ENCODE results near the gene STAC2. TPM values are rescaled to one million over a fixed set of nuclear protein-coding genes. Genes with fewer than 3 reads are reported as not detected.

STAC2 gene
- total RNA-seq, 2 donors from 2014 or later, result 0.82 to 2.3 TPM

- Histone ChIP-seq H3K36me3 (no peaks in the 10 kb centered on the region), H3K27ac (no peak overlapping the region)
- no peak for TF ChIP-seq CTCF (IDR thresholded peaks at IDR 0.05)
Measured at GRCh38 chr17:39218906-39219305, 6.8 kb downstream of the STAC2 start.

DNA sequence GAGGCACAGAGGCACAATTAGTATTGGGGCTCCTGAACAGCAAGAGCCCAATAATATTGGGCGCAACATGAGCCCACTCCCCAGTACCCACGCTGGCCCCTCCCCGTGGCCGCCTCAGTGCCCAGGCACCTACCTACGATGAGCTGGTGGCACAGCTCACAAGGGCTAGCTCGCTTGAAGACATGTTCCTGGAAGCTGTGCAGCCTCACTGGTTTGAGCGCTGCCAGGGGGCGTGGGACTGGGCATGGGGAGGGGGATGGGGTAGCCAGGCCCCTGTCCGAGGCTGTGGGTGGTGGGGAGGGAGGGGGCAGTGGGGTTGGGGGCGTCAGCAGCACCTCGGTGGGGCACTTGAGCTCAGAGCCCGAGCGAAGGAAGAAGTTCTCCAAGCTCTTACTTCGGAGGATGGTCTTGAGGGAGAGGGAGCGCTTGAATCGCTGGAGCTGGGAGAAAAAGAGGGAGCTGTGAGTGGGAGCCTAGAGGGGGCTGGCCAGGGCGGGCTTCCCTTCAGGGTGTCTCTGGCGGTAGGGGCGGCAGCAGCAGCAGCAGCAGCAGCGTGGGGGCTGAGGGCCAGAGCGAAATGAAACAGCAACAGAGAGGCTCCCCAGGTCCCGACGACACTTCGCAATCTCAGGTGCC, 7.9 kb downstream of the STAC2 start:
- no peak for TF ChIP-seq CTCF (IDR thresholded peaks at IDR 0.05)
- no peak overlapping the region for H3K4me3 ChIP-seq
- H3K27ac ChIP-seq, result no peak overlapping the region
- DNase-seq (ENCODE audit: low spot score), result no peak
- H3K27me3 ChIP-seq, result no peaks in the 10 kb centered on the region
- no peaks in the 10 kb centered on the region for H3K36me3 ChIP-seq
- no peaks in the 10 kb centered on the region for H3K9me3 ChIP-seq
- H3K4me1 ChIP-seq, result peaks cover 0 to 2% of the 10 kb centered on the region in 2 donors

More at GRCh38 chr17:39218906-39219305, 6.8 kb downstream of the STAC2 start:
- no peak for DNase-seq (ENCODE audit: low spot score)
- H3K4me1 ChIP-seq, result no peaks in the 10 kb centered on the region
- no peak overlapping the region for H3K4me3 ChIP-seq
- no peaks in the 10 kb centered on the region for H3K27me3 ChIP-seq
- H3K9me3 ChIP-seq, result no peaks in the 10 kb centered on the region

GRCh38 chr17:39213852-39214251, 11.9 kb downstream of the STAC2 start:
- no peak for DNase-seq (ENCODE audit: low spot score)
- H3K27ac ChIP-seq, result no peak overlapping the region
- no peaks in the 10 kb centered on the region for H3K36me3 ChIP-seq
- no peaks in the 10 kb centered on the region for H3K27me3 ChIP-seq
- no peaks in the 10 kb centered on the region for H3K9me3 ChIP-seq
- TF ChIP-seq CTCF (IDR thresholded peaks at IDR 0.05), result no peak
- no peak overlapping the region for H3K4me3 ChIP-seq
- peaks cover 0 to 25% of the 10 kb centered on the region in 2 donors for H3K4me1 ChIP-seq

DNA sequence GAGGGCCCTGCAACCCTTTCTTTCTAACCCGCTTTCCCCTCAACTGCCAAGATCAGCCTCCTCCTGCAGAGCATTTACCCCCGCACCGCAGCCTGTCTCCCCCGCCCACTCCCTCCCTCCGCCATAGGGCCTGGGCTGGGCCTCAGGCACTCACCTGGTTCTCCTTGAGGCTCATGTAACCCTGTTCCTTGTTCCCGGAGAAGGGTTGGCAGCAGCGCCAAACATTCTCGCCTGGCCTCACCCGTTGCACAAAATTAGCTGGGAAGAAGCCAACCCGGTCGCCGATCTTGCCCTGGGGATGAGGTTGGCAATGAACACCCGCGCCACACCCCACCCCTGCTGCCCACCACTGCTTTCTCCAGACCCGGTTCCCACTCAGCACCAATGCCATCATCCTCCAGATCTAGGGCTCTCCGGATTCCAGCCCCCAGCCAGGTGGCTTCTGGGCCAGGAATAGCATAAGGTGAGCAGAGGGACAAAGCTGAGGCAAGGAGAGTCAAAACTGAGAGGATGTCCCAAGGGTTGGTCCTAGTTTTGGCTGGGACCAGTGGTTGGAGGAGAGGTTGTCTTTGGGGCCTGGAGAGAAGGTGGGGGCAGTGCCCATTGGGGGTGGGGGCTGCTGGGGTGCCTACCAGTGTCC, 12.8 kb downstream of the STAC2 start:
- Histone ChIP-seq H3K36me3 (no peaks in the 10 kb centered on the region), H3K27me3 (no peaks in the 10 kb centered on the region), H3K4me1 (peaks cover 0 to 31% of the 10 kb centered on the region in 2 donors), H3K9me3 (no peaks in the 10 kb centered on the region), H3K4me3 (no peak overlapping the region), H3K27ac (no peak overlapping the region)
- no peak for DNase-seq (ENCODE audit: low spot score)
- no peak for TF ChIP-seq CTCF (IDR thresholded peaks at IDR 0.05)

DNA sequence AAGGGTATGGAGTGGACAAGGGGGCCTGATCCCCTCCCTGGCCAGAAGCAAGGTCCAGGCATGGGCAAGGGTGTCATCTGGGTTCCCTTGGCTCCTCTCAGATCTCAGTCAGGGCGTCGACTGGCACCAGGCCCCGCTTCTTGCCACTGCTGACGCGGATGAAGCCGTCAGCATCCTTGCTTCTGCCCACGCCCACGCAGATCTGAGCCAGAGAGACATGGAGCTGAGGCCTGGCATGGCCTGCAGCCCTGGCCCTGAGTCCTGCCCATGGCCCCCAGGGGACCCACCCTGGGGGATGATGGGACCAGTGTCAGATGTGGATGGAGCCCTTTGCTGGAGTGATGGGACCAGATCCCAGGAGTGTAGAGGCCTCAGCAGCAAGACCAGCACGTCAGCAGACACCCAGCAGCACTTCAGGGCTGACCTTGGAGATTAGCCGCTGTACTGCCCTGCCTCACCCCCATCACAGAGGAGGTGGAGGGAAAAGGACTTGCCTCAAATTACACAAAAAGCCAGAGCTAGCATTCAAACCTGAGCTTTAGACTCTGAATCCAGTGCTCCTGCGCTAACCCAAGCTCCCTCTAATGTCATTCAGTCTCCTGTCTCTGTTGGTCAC, 13.4 kb downstream of the STAC2 start:
- no peaks in the 10 kb centered on the region for H3K36me3 ChIP-seq
- peaks cover 0 to 31% of the 10 kb centered on the region in 2 donors for H3K4me1 ChIP-seq
- H3K27me3 ChIP-seq, result no peaks in the 10 kb centered on the region
- H3K27ac ChIP-seq, result peak overlapping the region in 1 of 2 donors; percentile 11
- no peak for TF ChIP-seq CTCF (IDR thresholded peaks at IDR 0.05)
- DNase-seq (ENCODE audit: low spot score), result no peak
- H3K4me3 ChIP-seq, result no peak overlapping the region
- H3K9me3 ChIP-seq, result no peaks in the 10 kb centered on the region

Measured in right atrium auricular region (tissue), 2 donors.